ENCODE data around the gene SNAP91. TPM values are rescaled to one million over a fixed set of nuclear protein-coding genes. Genes with fewer than 3 reads are reported as not detected.

Gene SNAP91, protein sequence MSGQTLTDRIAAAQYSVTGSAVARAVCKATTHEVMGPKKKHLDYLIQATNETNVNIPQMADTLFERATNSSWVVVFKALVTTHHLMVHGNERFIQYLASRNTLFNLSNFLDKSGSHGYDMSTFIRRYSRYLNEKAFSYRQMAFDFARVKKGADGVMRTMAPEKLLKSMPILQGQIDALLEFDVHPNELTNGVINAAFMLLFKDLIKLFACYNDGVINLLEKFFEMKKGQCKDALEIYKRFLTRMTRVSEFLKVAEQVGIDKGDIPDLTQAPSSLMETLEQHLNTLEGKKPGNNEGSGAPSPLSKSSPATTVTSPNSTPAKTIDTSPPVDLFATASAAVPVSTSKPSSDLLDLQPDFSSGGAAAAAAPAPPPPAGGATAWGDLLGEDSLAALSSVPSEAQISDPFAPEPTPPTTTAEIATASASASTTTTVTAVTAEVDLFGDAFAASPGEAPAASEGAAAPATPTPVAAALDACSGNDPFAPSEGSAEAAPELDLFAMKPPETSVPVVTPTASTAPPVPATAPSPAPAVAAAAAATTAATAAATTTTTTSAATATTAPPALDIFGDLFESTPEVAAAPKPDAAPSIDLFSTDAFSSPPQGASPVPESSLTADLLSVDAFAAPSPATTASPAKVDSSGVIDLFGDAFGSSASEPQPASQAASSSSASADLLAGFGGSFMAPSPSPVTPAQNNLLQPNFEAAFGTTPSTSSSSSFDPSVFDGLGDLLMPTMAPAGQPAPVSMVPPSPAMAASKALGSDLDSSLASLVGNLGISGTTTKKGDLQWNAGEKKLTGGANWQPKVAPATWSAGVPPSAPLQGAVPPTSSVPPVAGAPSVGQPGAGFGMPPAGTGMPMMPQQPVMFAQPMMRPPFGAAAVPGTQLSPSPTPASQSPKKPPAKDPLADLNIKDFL
- total RNA-seq = 0.20 TPM in 1 of 2 replicates, not detected in the other

DNA sequence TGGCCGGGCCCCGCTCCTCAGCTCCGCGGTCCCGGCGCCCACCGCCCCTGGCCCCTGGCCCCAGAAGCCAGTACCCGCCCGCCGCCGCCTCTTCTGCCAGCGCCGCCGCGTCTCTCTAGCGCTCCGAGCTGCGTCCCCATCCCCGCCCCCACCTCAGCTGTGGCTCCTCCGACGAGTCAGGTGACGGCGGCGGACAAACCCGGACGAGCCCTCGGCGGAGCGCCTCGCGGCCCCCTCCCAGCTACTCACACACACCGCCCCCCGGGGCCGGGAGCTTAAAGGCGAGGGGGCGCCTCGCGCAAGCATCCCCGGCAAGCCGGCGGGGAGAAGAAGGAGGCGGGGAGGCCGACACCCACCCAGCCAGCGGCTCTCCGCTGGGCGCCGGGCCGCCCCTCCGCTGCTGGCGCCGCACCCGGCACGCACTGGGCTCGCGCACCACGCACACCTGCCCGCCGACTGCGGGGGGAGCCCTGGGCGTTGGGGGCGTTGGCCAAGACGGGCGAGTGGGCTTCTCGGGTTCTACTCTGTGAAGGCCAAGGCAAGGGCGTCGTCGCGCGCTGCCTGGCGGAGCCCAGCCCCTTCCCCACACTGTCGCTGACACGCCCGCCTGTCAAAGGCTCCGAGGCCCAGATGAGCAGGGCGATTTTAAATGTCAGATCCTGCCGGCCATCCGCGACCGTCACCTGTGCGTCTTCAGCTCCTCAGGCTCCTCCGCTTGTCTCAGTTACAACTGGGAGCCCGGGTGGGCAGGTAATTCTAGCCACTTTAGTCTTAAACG is at the start of gene SNAP91:
TSS of gene SNAP91 (minus strand) at position 132 of the 778 bp plus-strand sequence. CDS start 1,174 bp downstream, outside the sequence.

DNA sequence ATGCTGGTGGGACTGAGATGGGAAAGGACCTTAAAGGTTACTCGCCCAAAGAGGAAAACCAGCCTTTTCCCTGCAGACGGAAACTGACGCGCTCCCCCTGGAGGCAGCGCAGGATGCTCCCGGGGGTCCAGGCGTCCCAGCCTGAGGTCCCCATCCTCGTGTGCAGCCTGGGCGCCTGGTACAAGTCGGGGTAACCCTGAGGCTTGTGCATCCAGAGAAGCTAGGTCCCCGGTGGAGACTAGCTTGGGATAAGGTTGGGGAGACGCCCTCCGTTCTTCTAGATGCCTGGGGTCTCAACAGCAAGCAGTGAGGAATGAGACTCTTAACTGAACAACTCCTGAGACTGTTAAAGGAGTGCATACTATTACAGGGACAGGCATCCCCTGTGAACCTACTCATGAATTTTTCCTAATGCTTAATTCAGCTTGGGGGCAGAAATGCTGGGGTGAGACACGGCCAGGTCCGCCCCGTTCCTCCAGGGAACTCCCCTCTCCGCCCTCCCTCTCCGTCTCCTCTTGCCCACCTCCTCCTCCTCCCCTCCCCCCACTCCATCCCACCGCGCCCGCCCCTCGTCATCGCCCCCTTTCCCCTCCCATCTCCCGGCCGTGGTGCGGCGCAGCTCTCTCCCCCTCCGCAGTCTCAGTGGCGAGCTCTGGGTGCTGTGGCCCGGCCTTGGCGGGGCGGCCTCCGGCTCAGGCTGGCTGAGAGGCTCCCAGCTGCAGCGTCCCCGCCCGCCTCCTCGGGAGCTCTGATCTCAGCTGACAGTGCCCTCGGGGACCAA is 196.8 kb downstream of the SNAP91 start, which contains the start of gene PRSS35:
TSS of gene PRSS35 (plus strand) at position 634 of the 781 bp plus-strand sequence. CDS start 10,908 bp downstream, outside the sequence.

Other genes with a start within 250 kb of the SNAP91 start
- gene PRSS35, start 196.6 kb downstream of the SNAP91 start, total RNA-seq = 4.2 and 4.7 TPM in 2 replicates
- not detected in 2 replicates for gene RIPPLY2, start 144.3 kb upstream of the SNAP91 start, total RNA-seq
- gene CYB5R4, start 150.6 kb upstream of the SNAP91 start, total RNA-seq = 4.2 and 5.3 TPM in 2 replicates